A549 (cell line): ENCODE data around the gene UGT1A7. TPM values are rescaled to one million over a fixed set of nuclear protein-coding genes. Genes with fewer than 3 reads are reported as not detected.
A peak's percentile ranks its signal among the peaks of the same experiment; 100 is the strongest.

Experiments
- ATAC-seq, 2 experiments: fragments of 200-7000 bp in 1 of 2; fragments of >200 bp in 1 of 2; cut with Nextera tagmentation in 1 of 2; cut with Tn5 transposase in 1 of 2; 3 replicates each; pipeline versions ENCODE4 v1.8.0 to v1.9.1; 2018 to 2020; ENCODE audit warnings: mild to moderate bottlenecking in 1 of 2, moderate library complexity in 1 of 2
- CTCF ChIA-PET: fragments of 300-600 bp; sonication (Branson Sonifier 250); formaldehyde crosslinking; extraction: SDS; loops from one replicate; lab custom pipeline; 2021; ENCODE audit warnings: antibody characterized with exemption, inconsistent platforms; lab: Yijun Ruan, JAX
- POLR2A ChIA-PET: fragments of 350-600 bp; formaldehyde crosslinking; extraction: SDS; loops from one replicate; lab custom pipeline; 2021; ENCODE audit warnings: antibody characterized with exemption, inconsistent platforms; lab: Yijun Ruan, JAX
- DNase-seq, 2 experiments: peaks; one replicate each; pipeline versions ENCODE4 v3.0.0 to v3.0.0-alpha.2; 2011 to 2016; ENCODE audit warnings: low read depth in 1 of 2, low spot score in 1 of 2
- FAIRE-seq: peaks from 2 replicates; lab custom pipeline; 2011; peaks lifted over from hg19 to GRCh38; lab: Jason Lieb, UNC
- H3K27ac ChIP-seq, 2 experiments: fragments of >200 bp; sonication (Bioruptor Twin); formaldehyde crosslinking; 3 replicates each; pipeline ENCODE4 v1.5.1; 2016 to 2017
- H3K4me1 ChIP-seq: fragments of >200 bp; sonication (Bioruptor Twin); formaldehyde crosslinking; 3 replicates; pipeline ENCODE4 v1.6.1; 2016
- H3K4me2 ChIP-seq: fragments of >200 bp; sonication (Bioruptor Twin); formaldehyde crosslinking; 3 replicates; pipeline ENCODE4 v1.6.1; 2016
- H3K4me3 ChIP-seq: fragments of >200 bp; sonication (Bioruptor Twin); formaldehyde crosslinking; 3 replicates; pipeline ENCODE4 v1.5.1; 2016
- H3K9me3 ChIP-seq: fragments of >200 bp; sonication (Bioruptor Twin); formaldehyde crosslinking; 3 replicates; pipeline ENCODE4 v1.6.1; 2016
- ATOH8 ChIP-seq: fragments of 250-450 bp; sonication (Bioruptor Pico); IDR thresholded peaks from 2 replicates; pipeline ENCODE4 v1.5.0; 2020; ENCODE audit warnings: low read depth, mild to moderate bottlenecking, moderate library complexity
- BCL3 ChIP-seq: fragments of >200 bp; sonication (Bioruptor Twin); formaldehyde crosslinking; IDR thresholded peaks from 3 replicates; pipeline ENCODE4 v1.6.1; 2016
- BHLHE40 ChIP-seq: IDR thresholded peaks from 2 replicates; pipeline ENCODE4 v1.6.1; 2012; ENCODE audit warnings: low read depth, low read length, inconsistent platforms
- ELK1 ChIP-seq: fragments of 150-350 bp; IDR thresholded peaks from 2 replicates; pipeline ENCODE4 v1.6.1; 2014; ENCODE audit warnings: low read depth, mild to moderate bottlenecking, low read length
- FOSL2 ChIP-seq, 2 experiments: fragments of 450-650 bp in 1 of 2; fragments of >200 bp in 1 of 2; sonication (Bioruptor Twin) in 1 of 2; formaldehyde crosslinking; IDR thresholded peaks; 2 replicates each; pipeline versions ENCODE4 v1.5.0 to v1.6.1; 2016 to 2020; ENCODE audit warnings: mild to moderate bottlenecking in 1 of 2, moderate library complexity in 1 of 2
- HES2 ChIP-seq: fragments of >200 bp; sonication (Bioruptor Twin); formaldehyde crosslinking; IDR thresholded peaks from 2 replicates; pipeline ENCODE4 v1.6.1; 2016
- HEYL ChIP-seq: fragments of 250-450 bp; sonication (Bioruptor Pico); IDR thresholded peaks from 2 replicates; pipeline ENCODE4 v1.8.0; 2021; ENCODE audit warnings: mild to moderate bottlenecking, moderate library complexity
- HOXA7 ChIP-seq: fragments of 250-450 bp; sonication (Bioruptor Pico); IDR thresholded peaks from 2 replicates; pipeline ENCODE4 v1.5.0; 2020; ENCODE audit warnings: mild to moderate bottlenecking, moderate library complexity
- HOXB13 ChIP-seq: fragments of 250-450 bp; sonication (Bioruptor Pico); IDR thresholded peaks from 2 replicates; pipeline ENCODE4 v1.5.0; 2020; ENCODE audit warnings: low read depth, mild to moderate bottlenecking, moderate library complexity
- JUNB ChIP-seq: fragments of >200 bp; sonication (Bioruptor Twin); formaldehyde crosslinking; IDR thresholded peaks from 2 replicates; pipeline ENCODE4 v1.6.1; 2016
- NFE2L2 ChIP-seq: fragments of 150-350 bp; conservative IDR thresholded peaks from 2 replicates; pipeline ENCODE4 v1.6.1; 2014; ENCODE audit warnings: low read length
- PHF8 ChIP-seq: fragments of 200-600 bp; sonication (generic); IDR thresholded peaks from 2 replicates; pipeline ENCODE4 v1.6.1; 2016; ENCODE audit warnings: low read depth, mild to moderate bottlenecking, antibody characterized with exemption, moderate library complexity, borderline replicate concordance
- POLR2AphosphoS2 ChIP-seq: conservative IDR thresholded peaks from 2 replicates; pipeline ENCODE4 v1.6.1; 2012; ENCODE audit warnings: low read length, improper control_type of control experiment, inconsistent platforms
- RFX5 ChIP-seq: fragments of 450-650 bp; IDR thresholded peaks from 2 replicates; pipeline ENCODE4 v1.7.1; 2014; ENCODE audit warnings: antibody characterized with exemption, mild to moderate bottlenecking, moderate library complexity
- SMC3 ChIP-seq: fragments of >200 bp; sonication (Bioruptor Twin); formaldehyde crosslinking; IDR thresholded peaks from 3 replicates; pipeline ENCODE4 v1.6.1; 2018; ENCODE audit warnings: inconsistent platforms
- SREBF2 ChIP-seq: fragments of 450-650 bp; IDR thresholded peaks from 2 replicates; pipeline ENCODE4 v1.6.1; 2014; ENCODE audit warnings: mild to moderate bottlenecking, moderate library complexity
- ZFP36 ChIP-seq: fragments of 450-650 bp; IDR thresholded peaks from 2 replicates; pipeline ENCODE4 v1.6.1; 2014; ENCODE audit warnings: borderline replicate concordance; ENCODE audit not compliant: partially characterized antibody
- WGBS: methylation state at CpG from one replicate; pipeline ENCODE4 v1.1.6; 2017; ENCODE audit errors: missing lambda C conversion rate; 5-methylcytosine and 5-hydroxymethylcytosine counted together
- polyA plus RNA-seq, 4 experiments: library from polyadenylated mRNA; depleted of rRNA in 3 of 4; stranded (reverse); fragments of >200 nt; fragmentation: RNase III in 1 of 4; extraction: RNeasy Plus Mini Kit Qiagen cat#74134 plus additional on column Dnase treatment in 1 of 4; gene quantifications; 2 replicates in 3 of 4; 3 replicates in 1 of 4; pipeline ENCODE4 v1.2.3, GENCODE V29; 2011 to 2017
- TF ChIP-seq, protein P1 (sequence below): fragments of 200-600 bp; sonication (generic); IDR thresholded peaks from 2 replicates; pipeline ENCODE4 v1.6.1; 2016; ENCODE audit warnings: antibody characterized with exemption, mild to moderate bottlenecking, moderate library complexity

UGT1A7 gene
- polyA plus RNA-seq, 2 of the 4 experiments (the other 2 are of a cell fraction), result 8.9 to 9.8 TPM

- H3K4me2 ChIP-seq, result no peak overlapping the region
- CTCF ChIA-PET, result no interaction called here
Observed at GRCh38 chr2:233651430-233651829, 30.3 kb upstream of the UGT1A7 start.

DNA sequence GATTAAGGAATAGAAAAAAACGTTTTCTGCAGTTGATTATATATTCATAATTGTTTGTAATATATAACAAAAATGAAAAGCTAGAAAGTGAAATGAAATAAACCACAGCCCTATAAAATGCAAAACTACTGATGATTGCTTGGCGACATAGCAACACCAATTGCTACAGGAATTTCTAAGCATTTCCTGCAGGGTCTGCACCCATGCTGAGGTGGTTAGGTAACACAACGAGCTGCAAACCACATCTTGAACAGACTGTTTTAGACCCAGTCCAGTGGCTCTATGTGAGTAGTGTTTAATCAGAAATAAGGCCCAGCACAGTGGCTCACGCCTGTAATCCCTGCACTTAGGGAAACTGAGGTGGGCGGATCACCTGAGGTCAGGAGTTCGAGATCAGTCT is 27.2 kb upstream of the UGT1A7 start:
- H3K4me3 ChIP-seq, result no peak overlapping the region
- peak overlapping the region in 1 of 2 experiments; percentile 56; a peak in 3 of 6 replicates for H3K27ac ChIP-seq
- ATAC-seq (no peak), FAIRE-seq (no peak), DNase-seq (no peak)
- H3K9me3 ChIP-seq, result no peaks in the 10 kb centered on the region
- H3K4me2 ChIP-seq, result no peak overlapping the region
- POLR2A ChIA-PET, result no interaction called here
- TF ChIP-seq HEYL (CRISPR knock-in tag) (no peak), HES2 (no peak)
- 82% methylated on average over 6 of the region's 6 CpGs for WGBS
- CTCF ChIA-PET, result interaction anchor here (0.5 kb wide), 1 partner anchor 1049 kb away, joined by 5 read pairs; no protein-coding TSS in a partner anchor
- H3K4me1 ChIP-seq, result no peaks in the 10 kb centered on the region

More at GRCh38 chr2:233651430-233651829, 30.3 kb upstream of the UGT1A7 start:
- no peaks in the 10 kb centered on the region for H3K4me1 ChIP-seq
- ATAC-seq, result no peak
- H3K9me3 ChIP-seq, result peaks cover 9% of the 10 kb centered on the region
- FAIRE-seq, result no peak
- TF ChIP-seq ATOH8 (CRISPR knock-in tag), result no peak
- TF ChIP-seq, protein P1, sequence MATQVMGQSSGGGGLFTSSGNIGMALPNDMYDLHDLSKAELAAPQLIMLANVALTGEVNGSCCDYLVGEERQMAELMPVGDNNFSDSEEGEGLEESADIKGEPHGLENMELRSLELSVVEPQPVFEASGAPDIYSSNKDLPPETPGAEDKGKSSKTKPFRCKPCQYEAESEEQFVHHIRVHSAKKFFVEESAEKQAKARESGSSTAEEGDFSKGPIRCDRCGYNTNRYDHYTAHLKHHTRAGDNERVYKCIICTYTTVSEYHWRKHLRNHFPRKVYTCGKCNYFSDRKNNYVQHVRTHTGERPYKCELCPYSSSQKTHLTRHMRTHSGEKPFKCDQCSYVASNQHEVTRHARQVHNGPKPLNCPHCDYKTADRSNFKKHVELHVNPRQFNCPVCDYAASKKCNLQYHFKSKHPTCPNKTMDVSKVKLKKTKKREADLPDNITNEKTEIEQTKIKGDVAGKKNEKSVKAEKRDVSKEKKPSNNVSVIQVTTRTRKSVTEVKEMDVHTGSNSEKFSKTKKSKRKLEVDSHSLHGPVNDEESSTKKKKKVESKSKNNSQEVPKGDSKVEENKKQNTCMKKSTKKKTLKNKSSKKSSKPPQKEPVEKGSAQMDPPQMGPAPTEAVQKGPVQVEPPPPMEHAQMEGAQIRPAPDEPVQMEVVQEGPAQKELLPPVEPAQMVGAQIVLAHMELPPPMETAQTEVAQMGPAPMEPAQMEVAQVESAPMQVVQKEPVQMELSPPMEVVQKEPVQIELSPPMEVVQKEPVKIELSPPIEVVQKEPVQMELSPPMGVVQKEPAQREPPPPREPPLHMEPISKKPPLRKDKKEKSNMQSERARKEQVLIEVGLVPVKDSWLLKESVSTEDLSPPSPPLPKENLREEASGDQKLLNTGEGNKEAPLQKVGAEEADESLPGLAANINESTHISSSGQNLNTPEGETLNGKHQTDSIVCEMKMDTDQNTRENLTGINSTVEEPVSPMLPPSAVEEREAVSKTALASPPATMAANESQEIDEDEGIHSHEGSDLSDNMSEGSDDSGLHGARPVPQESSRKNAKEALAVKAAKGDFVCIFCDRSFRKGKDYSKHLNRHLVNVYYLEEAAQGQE, result no peak
- TF ChIP-seq HOXB13 (CRISPR knock-in tag), result no peak
- TF ChIP-seq ELK1, result no peak
- no peak for TF ChIP-seq FOSL2 (IDR thresholded peaks at IDR 0.05)
- no peak for TF ChIP-seq FOSL2 (CRISPR knock-in tag; IDR thresholded peaks at IDR 0.05)
- 97% methylated on average over 2 of the region's 2 CpGs for WGBS
- no peak for DNase-seq
- 0 out of 6 replicates have a peak overlapping the region, but pooled peaks of 1 of the 2 experiments have one; percentile 31 for H3K27ac ChIP-seq
- H3K4me3 ChIP-seq, result no peak overlapping the region
- POLR2A ChIA-PET, result no interaction called here

- Histone ChIP-seq H3K4me1 (no peaks in the 10 kb centered on the region), H3K4me2 (no peak overlapping the region), H3K4me3 (no peak overlapping the region), H3K27ac (peak overlapping the region; percentile 15 to 56; a peak in 4 of 6 replicates), H3K9me3 (peaks cover under 1% of the 10 kb centered on the region; the same call in 2 of the 3 replicates)
- DNase-seq, result no peak
- WGBS, result 86% methylated on average over 1 of the region's 1 CpG
- ChIA-PET POLR2A (no interaction called here), CTCF (interaction anchor here (0.5 kb wide), 1 partner anchor 1050 kb away, joined by 5 read pairs; no protein-coding TSS in a partner anchor)
- no peak for ATAC-seq
- FAIRE-seq, result no peak
- TF ChIP-seq, protein P1, result no peak
- no peak for TF ChIP-seq POLR2AphosphoS2
- no peak for TF ChIP-seq PHF8
- no peak for TF ChIP-seq SREBF2
- no peak for TF ChIP-seq ELK1
- TF ChIP-seq FOSL2 (IDR thresholded peaks at IDR 0.05), result no peak
- TF ChIP-seq FOSL2 (CRISPR knock-in tag; IDR thresholded peaks at IDR 0.05), result no peak
- no peak for TF ChIP-seq BHLHE40
- no peak for TF ChIP-seq NFE2L2
- TF ChIP-seq SMC3, result no peak
- TF ChIP-seq ZFP36, result no peak
- no peak for TF ChIP-seq RFX5
- no peak for TF ChIP-seq JUNB
- no peak for TF ChIP-seq BCL3
- no peak for TF ChIP-seq HOXA7
Observed at GRCh38 chr2:233655043-233655442, 26.7 kb upstream of the UGT1A7 start.
